K562 treated with DMSO at 1 percent for 4 hours (cell line): ENCODE measurements around the gene VAV1. TPM values are rescaled to one million over a fixed set of nuclear protein-coding genes. Genes with fewer than 3 reads are reported as not detected.

ENCODE experiments used
- total RNA-seq: library from RNA; unstranded; fragments of 300-600 nt; gene quantifications from 2 replicates; pipeline ENCODE4 v1.2.3, GENCODE V29; 2022; ENCODE audit not compliant: insufficient read depth

VAV1 gene, protein sequence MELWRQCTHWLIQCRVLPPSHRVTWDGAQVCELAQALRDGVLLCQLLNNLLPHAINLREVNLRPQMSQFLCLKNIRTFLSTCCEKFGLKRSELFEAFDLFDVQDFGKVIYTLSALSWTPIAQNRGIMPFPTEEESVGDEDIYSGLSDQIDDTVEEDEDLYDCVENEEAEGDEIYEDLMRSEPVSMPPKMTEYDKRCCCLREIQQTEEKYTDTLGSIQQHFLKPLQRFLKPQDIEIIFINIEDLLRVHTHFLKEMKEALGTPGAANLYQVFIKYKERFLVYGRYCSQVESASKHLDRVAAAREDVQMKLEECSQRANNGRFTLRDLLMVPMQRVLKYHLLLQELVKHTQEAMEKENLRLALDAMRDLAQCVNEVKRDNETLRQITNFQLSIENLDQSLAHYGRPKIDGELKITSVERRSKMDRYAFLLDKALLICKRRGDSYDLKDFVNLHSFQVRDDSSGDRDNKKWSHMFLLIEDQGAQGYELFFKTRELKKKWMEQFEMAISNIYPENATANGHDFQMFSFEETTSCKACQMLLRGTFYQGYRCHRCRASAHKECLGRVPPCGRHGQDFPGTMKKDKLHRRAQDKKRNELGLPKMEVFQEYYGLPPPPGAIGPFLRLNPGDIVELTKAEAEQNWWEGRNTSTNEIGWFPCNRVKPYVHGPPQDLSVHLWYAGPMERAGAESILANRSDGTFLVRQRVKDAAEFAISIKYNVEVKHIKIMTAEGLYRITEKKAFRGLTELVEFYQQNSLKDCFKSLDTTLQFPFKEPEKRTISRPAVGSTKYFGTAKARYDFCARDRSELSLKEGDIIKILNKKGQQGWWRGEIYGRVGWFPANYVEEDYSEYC
- 36.4 and 39.0 TPM in 2 replicates for total RNA-seq

DNA sequence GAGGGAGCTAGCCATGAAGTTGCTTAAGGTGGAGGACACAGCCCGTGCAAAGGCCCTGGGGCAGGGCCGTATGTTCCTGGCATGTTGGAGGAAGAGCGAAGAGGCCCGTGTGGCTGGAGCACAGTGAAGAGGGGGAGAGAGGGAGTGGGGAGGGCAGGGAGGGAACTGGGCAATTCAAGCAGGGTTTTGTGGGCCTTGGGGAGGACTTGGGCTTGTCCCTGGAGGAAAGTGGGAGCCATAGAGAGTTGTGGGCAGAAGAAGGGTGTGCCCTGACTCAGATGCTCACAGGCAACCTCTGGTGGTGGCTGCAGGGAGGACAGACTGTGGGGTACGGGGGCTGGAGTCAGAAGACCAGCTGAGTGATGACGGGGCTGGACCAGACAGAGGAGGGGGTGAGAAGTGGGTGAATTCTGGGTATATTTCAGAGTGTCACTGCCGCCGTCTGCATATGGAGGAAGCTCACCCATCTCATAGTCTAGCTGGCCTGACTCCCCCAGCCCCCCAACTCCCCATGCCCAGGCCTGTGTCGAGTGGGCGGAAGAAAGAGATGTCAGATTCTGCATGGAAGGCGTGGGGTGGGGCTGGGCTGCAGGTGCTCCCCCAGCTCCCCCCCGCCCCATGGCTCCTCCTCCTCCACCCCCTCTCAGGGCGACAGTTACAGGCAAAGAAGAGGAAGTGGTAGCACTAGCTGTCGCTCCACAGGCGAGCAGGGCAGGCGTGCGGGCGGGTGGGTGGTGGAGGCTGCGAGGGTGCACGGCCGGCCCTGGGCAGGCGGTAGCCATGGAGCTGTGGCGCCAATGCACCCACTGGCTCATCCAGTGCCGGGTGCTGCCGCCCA, at the start of gene VAV1:
VAV1 (plus strand) TSS at position 681 of the 838 bp plus-strand sequence; CDS start at position 781, 100 bp downstream.

DNA sequence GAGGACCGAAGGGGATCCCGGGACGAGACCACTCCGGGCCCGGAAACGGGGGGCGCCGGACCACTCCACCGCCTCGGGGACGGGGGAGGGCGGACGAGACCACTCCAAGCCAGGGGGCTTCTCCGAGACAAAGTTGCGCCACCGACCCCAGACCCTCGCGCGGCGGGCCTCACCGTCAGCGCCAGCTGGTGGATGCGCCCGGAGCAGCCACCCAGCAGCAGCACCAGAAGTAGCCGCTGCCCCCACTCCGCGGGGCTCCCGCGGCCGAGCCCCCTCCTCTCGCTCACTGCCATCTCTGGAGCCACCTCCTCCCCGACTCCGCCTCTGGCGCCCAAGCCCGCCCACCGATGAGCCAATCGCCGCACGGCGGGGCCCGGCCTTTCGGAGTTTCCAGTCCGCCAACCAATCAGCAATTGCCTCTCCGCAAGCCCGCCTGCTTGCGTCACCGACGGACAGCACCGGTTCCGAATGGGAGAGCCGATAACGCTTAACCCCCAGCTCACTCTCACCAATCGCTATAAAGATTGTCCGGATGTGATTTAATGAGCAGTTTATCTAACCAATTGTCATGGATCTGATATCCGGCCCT, 35.1 kb upstream of the VAV1 start, which contains the start of gene GPR108:
GPR108 (minus strand) TSS at position 297 of the 589 bp plus-strand sequence; CDS start at position 293, 4 bp downstream.

DNA sequence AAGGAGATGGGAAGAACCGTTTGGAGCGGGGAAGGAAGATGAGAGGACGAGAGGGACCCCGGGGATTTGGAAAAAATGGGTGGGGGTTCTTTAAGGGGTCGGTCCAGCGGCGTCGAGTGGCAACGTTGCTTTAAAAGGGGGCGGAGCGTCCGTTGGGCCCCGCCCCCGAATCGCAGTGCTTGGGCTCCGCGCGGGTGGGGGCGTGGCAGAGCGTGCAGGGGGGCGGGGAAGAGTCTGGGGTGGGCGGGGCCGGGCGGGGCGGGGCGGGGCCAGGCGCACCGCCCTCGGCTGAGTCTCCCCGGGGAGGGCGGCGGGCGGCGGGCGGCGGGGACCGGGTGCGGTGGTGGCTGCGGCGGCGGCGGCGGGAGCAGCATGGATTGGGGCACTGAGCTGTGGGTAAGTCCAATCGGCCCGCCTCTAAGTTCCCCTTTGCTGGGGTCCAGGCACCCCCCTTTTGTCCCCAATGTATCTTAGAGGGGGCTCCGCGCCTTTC, 33.1 kb upstream of the VAV1 start, which contains the start of gene TRIP10:
TRIP10 (plus strand) TSS at position 291 of the 493 bp plus-strand sequence; CDS start at position 373, 82 bp downstream.

DNA sequence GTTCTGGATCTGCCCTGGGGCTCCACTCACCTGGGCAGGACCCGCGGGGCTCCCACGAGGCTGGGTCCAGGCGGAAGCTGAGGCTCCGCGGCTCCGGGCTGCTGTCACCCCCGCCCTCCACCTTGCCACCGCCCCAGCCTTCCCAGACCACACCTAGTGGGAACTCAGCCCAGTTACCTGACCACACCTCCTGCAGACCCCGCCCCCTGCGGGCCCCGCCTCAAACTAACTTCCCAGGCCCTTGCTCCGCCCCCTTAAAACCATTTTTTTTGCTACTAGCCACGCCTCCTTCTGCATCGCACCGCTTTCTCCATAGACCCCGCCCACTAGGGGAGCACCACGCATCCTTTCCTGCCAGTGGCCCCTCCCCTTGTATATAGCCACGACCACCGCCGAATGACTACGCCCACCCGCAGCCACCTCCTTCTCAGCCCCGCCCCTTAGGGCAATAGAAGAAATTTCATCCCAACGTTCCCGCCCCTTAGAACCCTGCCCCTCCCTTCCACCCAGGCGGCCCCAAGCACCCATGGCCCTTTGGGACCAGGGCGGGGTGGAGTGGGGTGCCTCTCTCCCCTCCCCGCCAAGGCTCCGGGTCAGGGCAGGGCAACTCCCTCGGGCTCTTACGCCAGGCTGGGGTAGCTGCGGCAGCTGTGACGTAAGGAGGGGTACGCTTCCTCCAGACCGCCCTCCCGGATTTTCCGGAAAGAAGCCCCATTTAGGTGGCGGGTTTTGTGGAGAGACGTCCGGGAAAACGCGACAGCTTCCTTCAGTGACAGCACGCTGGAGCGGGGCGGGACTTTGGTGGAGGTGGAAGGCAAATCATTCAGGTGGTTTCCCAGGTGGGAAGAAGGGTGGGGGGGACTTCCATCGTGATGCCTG, 4.9 kb upstream of the VAV1 start, which contains the start of gene SH2D3A:
SH2D3A (minus strand) TSS at position 79 of the 879 bp plus-strand sequence. CDS start 3,687 bp downstream, outside the sequence.

DNA sequence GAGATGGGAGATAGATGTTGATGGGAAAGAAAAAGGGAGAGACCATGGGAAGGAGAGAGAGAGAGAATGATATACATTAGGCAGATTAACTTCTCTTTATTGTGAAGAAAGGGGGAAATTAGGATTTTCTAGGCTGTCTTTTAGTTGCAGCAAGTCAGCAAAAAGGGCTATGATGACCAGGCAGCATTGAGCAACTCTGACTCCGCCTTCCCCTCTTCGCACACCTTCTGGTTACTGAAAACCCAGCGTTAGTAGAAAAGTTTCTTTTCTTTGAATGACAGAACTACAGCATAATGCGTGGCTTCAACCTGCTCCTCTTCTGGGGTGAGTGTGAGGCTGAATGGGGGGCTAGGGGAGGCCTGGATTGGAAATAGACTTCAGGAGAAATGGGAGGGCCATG, 114.8 kb downstream of the VAV1 start, which contains the start of gene ADGRE1:
ADGRE1 (plus strand) TSS at position 264 of the 400 bp plus-strand sequence; CDS start at position 294, 30 bp downstream.

Other genes with a start within 250 kb of the VAV1 start
- gene TNFSF9, start 241.7 kb upstream of the VAV1 start, total RNA-seq: 17.9 and 30.7 TPM in 2 replicates
- gene CD70, start 181.6 kb upstream of the VAV1 start, total RNA-seq: 2.7 and 5.5 TPM in 2 replicates
- gene TNFSF14, start 102.5 kb upstream of the VAV1 start, total RNA-seq: 0.12 TPM in 1 of 2 replicates, not detected in the other
- gene C3, start 52.1 kb upstream of the VAV1 start, total RNA-seq: 19.3 and 29.1 TPM in 2 replicates
- gene GPR108, start 35.1 kb upstream of the VAV1 start, total RNA-seq: 47.1 and 67.5 TPM in 2 replicates
- 37.3 and 38.2 TPM in 2 replicates for gene TRIP10, start 33.0 kb upstream of the VAV1 start, total RNA-seq
- 6.2 and 6.4 TPM in 2 replicates for gene SH2D3A, start 5.3 kb upstream of the VAV1 start, total RNA-seq
- gene ADGRE1, start 114.9 kb downstream of the VAV1 start, total RNA-seq: 2.9 and 4.8 TPM in 2 replicates
- gene MBD3L2B, start 248.7 kb downstream of the VAV1 start, total RNA-seq: not detected in 2 replicates